GM12801 (cell line): ENCODE measurements around the gene STX1B.

Experiments used
- TF ChIP-seq, protein P1 (sequence below): IDR thresholded peaks from one replicate; pipeline ENCODE4 v1.5.1; 2011; ENCODE audit warnings: control low read depth; ENCODE audit not compliant: insufficient read length; ENCODE audit errors: extremely low read depth

STX1B gene

DNA sequence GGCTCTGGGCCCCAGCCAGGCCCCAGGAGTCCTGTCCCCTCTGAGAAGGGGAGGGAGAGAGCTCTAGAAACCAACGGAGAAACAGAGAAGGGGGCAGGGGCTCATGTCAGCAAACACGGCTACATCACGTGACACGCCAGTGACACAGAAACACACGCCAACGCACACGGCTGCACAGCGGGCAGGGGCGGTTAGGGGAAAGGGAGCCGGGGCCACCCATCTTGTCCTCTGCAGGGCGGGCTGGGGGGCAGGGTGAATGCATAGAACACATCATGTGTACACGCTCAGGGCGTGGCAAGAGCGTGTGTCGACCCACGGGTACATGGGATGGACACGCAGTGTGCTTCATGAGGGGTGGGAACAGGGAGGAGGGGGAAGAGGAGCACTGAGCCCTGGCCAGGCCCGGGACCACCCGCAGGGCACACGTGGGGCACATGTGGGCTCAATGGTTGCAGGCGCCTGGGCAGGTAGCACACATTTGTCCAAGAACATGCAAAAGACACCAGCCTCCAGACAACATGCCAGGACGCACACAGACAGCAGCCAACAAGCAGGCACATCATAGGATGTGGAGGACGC, 20.9 kb downstream of the STX1B start:
- TF ChIP-seq, protein P1, sequence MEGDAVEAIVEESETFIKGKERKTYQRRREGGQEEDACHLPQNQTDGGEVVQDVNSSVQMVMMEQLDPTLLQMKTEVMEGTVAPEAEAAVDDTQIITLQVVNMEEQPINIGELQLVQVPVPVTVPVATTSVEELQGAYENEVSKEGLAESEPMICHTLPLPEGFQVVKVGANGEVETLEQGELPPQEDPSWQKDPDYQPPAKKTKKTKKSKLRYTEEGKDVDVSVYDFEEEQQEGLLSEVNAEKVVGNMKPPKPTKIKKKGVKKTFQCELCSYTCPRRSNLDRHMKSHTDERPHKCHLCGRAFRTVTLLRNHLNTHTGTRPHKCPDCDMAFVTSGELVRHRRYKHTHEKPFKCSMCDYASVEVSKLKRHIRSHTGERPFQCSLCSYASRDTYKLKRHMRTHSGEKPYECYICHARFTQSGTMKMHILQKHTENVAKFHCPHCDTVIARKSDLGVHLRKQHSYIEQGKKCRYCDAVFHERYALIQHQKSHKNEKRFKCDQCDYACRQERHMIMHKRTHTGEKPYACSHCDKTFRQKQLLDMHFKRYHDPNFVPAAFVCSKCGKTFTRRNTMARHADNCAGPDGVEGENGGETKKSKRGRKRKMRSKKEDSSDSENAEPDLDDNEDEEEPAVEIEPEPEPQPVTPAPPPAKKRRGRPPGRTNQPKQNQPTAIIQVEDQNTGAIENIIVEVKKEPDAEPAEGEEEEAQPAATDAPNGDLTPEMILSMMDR = no peak

DNA sequence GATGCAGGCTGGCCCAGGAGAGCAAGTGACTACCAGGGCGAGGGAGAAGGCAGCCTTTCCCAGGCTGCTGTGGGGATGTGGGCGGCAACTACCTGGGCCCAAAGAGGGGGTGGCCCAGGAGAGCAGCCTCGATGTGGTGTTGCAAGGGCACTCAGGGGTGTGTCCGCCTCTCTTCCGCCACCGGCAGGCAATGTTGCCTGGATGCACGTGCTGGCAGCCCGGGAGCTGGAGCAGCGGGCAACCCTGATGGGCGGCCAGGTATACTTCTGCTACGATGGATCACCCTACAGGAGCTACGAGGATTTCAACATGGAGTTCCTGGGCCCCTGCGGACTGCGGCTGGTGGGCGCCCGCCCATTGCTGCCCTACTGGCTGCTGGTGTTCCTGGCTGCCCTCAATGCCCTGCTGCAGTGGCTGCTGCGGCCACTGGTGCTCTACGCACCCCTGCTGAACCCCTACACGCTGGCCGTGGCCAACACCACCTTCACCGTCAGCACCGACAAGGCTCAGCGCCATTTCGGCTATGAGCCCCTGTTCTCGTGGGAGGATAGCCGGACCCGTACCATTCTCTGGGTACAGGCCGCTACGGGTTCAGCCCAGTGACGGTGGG, 22.8 kb downstream of the STX1B start:
- TF ChIP-seq, protein P1 = no peak

DNA sequence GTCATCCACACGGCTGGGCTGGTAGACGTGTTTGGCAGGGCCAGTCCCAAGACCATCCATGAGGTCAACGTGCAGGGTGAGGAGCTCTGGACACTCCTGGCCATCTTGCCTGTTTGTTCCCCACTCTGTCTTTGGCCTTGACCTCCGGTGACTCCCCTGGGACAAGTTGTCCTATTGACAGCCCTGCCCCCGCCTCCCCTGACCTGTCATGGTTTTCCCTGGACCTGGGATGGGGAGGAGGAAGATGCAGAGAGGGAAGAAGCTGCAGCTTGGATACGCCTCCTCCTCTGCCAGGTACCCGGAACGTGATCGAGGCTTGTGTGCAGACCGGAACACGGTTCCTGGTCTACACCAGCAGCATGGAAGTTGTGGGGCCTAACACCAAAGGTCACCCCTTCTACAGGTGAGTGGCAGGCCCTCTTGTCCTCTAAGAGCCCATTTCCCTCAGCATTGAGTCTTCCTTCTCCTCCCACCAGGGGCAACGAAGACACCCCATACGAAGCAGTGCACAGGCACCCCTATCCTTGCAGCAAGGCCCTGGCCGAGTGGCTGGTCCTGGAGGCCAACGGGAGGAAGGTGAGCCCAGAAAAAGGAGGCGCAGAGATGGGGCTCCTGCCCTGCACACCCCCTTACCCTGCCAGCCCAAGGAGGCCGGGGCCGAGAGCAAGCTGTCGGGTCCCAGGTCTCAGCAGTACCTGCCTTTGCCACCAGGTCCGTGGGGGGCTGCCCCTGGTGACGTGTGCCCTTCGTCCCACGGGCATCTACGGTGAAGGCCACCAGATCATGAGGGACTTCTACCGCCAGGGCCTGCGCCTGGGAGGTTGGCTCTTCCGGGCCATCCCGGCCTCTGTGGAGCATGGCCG, 24.1 kb downstream of the STX1B start:
- TF ChIP-seq, protein P1 = no peak

DNA sequence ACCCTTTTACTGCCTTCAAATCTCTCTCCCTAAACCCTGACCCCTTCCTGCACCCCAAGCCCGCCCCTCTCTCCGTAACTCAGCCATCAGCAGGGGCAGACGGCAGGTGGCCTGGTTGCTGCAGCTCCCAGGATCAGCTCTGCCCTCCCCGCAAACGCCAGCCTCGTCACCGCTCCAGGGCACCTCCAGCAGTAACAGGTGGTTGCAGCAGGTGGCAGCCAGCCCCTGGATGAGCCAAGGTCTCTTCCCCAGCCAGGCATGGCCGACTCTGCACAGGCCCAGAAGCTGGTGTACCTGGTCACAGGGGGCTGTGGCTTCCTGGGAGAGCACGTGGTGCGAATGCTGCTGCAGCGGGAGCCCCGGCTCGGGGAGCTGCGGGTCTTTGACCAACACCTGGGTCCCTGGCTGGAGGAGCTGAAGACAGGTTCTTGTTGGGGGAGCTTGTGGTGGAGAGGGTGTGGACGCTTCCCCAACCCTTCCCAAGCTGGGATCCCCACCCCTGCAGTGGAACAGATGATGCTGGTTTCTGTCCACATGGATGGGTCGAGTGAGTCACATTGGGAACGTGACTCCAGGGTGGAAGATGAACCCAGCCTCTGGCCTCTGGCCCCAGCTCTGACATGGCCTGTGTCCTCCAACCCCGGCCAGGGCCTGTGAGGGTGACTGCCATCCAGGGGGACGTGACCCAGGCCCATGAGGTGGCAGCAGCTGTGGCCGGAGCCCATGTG, 24.9 kb downstream of the STX1B start:
- TF ChIP-seq, protein P1 = no peak

DNA sequence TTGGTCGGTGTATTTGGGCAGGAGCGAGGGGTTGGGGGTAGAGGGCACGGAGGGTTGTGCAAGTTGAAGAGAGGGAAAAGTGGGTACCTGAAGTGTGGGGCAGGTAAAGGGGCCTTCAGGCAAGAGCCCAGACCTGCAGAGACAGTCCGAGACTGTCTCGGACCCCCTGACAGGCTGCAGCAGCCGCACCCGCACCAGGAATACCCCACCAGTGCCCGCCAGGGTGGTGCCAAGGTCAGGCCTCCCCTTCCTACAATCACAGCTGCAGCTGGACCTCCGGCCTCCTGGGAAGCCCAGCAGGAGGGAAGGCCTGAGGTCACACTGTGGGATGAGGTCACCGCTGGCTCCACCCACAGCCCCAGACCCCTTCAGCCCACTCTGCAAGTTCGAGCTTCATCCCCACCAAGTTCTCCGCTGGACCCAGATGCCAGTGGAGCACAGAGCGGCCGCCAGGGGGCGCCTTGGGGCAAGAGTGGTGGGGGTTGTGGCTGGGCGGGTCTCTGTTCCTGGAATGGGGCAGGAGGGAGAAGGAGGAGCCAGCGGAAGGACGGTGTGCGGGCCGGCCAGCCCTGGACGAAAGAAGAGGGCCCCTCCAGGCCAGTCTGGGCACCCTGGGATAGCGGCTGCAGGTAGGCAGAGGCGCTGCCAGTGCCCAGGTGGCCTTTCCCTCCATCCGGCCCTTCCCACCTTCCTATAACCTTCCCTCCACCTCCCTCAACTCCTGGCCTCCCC, 25.6 kb downstream of the STX1B start, which contains the start of gene HSD3B7:
Gene HSD3B7 (plus strand): TSS at position 539 of the 732 bp plus-strand sequence. CDS start 452 bp downstream, outside the sequence.
- TF ChIP-seq, protein P1 = no peak

DNA sequence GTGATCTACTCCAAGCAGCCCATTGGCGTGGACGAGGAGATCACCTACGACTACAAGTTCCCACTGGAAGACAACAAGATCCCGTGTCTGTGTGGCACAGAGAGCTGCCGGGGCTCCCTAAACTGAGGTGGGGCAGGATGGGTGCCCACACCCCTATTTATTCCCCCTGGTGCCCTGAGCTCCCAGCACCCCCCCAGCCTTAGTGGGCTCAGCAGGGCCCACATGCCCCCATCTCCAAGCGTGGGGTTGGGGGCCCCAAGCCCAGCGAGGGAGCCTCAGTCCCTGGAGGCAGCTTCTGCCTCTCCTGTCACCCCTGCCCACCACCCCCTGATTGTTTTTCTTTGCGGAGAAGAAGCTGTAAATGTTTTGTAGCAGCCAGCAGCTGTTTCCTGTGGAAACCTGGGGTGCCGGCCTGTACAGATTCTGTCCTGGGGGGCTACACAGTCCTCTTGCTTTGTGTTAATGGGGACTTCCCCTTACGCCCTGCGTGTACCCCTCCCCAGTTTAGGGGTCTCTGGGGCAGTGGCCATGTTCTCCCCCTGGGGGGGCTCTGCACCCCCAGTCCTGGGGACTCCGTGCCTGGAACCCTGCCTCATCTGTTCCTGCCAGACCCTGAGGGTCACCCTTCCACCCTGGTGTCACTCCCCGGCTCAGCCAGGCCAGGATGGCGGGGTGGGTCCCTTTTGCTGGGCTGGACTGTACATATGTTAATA, 26.4 kb downstream of the STX1B start:
- TF ChIP-seq, protein P1 = no peak
